ENCODE measurements around the gene NLK. TPM values are rescaled to one million over a fixed set of nuclear protein-coding genes. Genes with fewer than 3 reads are reported as not detected.
"Not testable (repeated sequence)": the region's sequence is repeated elsewhere in the genome, so short reads cannot be mapped to it uniquely, and the experiment has no call there.

The NLK gene
- total and polyA plus RNA-seq, 2 donors (not counting 1 experiment from before 2014, with no cell fraction given) = 14.4 to 16.1 TPM

- no peaks in the 10 kb centered on the region for H3K79me2 ChIP-seq (ENCODE audit: control insufficient read depth, insufficient read depth, low read length)
- no peak overlapping the region for H2AFZ ChIP-seq (ENCODE audit: low read length)
- H3K27me3 ChIP-seq (ENCODE audit: control insufficient read depth, insufficient read depth, low read length) = no peaks in the 10 kb centered on the region
- no peak for TF ChIP-seq EZH2 (IDR thresholded peaks at IDR 0.05; ENCODE audit: low read length, missing control alignments)
- TF ChIP-seq CTCF (conservative IDR thresholded peaks at IDR 0.05 in 1 of 2, IDR thresholded peaks at IDR 0.05 in 1 of 2; ENCODE audit: low read depth in 1 of 2, low read length in 2 of 2) = no peak
- no peak overlapping the region for H3K9ac ChIP-seq (ENCODE audit: insufficient read depth, low read length)
- no peak overlapping the region for H3K4me3 ChIP-seq (replicated peaks in 1 of 4; ENCODE audit: control extremely low read depth in 1 of 4, insufficient read depth in 1 of 4, low read depth in 3 of 4, low read length in 4 of 4)
- H3K4me2 ChIP-seq (ENCODE audit: extremely low read depth, insufficient read depth, low read length) = no peak overlapping the region
- peak; percentile 14 to 16 for DNase-seq (ENCODE audit: low read depth in 2 of 2)
- no peaks in the 10 kb centered on the region for H4K20me1 ChIP-seq (ENCODE audit: control insufficient read depth, extremely low read depth, insufficient read depth, low read length)
- no peak overlapping the region for H3K27ac ChIP-seq (ENCODE audit: insufficient read depth, low read length)
- H3K36me3 ChIP-seq (ENCODE audit: control insufficient read depth, insufficient read depth, low read length) = no peaks in the 10 kb centered on the region
- H3K4me1 ChIP-seq (ENCODE audit: control insufficient read depth, extremely low read depth, insufficient read depth, low read length) = peaks cover 2% of the 10 kb centered on the region
- no peaks in the 10 kb centered on the region for H3K9me3 ChIP-seq (ENCODE audit: control insufficient read depth, insufficient read depth, low read depth, low read length)
Measured at GRCh38 chr17:28147017-28147416, 104.5 kb downstream of the NLK start.

DNA sequence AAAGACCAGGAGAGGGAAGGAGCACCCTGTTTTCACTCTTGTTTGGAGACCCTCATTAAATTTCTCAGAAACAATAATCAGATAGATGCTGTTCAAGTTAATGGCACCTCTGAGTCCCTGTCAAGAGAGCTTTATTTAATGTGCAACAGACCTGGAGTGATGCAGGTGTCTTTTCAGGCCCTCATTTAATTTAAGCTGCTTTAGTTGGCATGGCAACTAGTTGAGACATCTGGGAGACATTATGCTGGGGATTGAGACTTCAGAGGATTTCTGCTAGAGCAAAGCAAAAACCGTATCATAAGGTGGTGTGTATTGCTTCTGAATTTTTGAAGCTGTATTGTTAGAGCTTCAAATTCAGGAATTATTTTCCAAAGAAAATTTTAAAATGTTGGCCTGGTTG lies 108.5 kb downstream of the NLK start:
- H3K4me1 ChIP-seq (ENCODE audit: control insufficient read depth, extremely low read depth, insufficient read depth, low read length) = peaks cover 2% of the 10 kb centered on the region
- no peak overlapping the region for H3K9ac ChIP-seq (ENCODE audit: insufficient read depth, low read length)
- no peak overlapping the region for H3K4me2 ChIP-seq (ENCODE audit: extremely low read depth, insufficient read depth, low read length)
- H3K9me3 ChIP-seq (ENCODE audit: control insufficient read depth, insufficient read depth, low read depth, low read length) = no peaks in the 10 kb centered on the region
- H3K27me3 ChIP-seq (ENCODE audit: control insufficient read depth, insufficient read depth, low read length) = no peaks in the 10 kb centered on the region
- TF ChIP-seq EZH2 (IDR thresholded peaks at IDR 0.05; ENCODE audit: low read length, missing control alignments) (no peak), CTCF (conservative IDR thresholded peaks at IDR 0.05 in 1 of 2, IDR thresholded peaks at IDR 0.05 in 1 of 2; ENCODE audit: low read depth in 1 of 2, low read length in 2 of 2) (no peak)
- no peak overlapping the region for H3K27ac ChIP-seq (ENCODE audit: insufficient read depth, low read length)
- no peaks in the 10 kb centered on the region for H3K36me3 ChIP-seq (ENCODE audit: control insufficient read depth, insufficient read depth, low read length)
- H4K20me1 ChIP-seq (ENCODE audit: control insufficient read depth, extremely low read depth, insufficient read depth, low read length) = no peaks in the 10 kb centered on the region
- no peaks in the 10 kb centered on the region for H3K79me2 ChIP-seq (ENCODE audit: control insufficient read depth, insufficient read depth, low read length)
- H2AFZ ChIP-seq (ENCODE audit: low read length) = no peak overlapping the region
- no peak overlapping the region for H3K4me3 ChIP-seq (replicated peaks in 1 of 4; ENCODE audit: control extremely low read depth in 1 of 4, insufficient read depth in 1 of 4, low read depth in 3 of 4, low read length in 4 of 4)
- no peak for DNase-seq (ENCODE audit: low read depth in 2 of 2)

DNA sequence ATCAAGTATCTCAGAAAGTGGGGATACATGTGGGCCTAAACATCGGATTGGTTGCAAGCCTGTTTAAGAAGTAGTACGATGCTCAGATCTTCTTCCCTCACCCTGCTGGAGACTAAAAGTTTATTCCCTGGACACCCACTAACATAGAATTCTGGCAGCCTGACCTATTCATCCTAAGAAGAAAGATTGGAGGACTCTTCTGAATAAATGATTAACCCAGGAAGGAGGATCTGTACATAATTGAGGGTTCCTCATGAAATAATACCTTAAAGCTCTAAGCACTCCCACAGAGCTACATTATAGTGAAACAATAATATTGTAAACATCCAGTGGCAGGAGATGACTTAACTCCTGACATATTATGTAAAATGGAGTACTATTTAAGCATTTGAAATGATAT lies 111.7 kb downstream of the NLK start:
- no peak overlapping the region for H3K27ac ChIP-seq (ENCODE audit: insufficient read depth, low read length)
- H2AFZ ChIP-seq (ENCODE audit: low read length) = no peak overlapping the region
- no peak overlapping the region for H3K4me3 ChIP-seq (replicated peaks in 1 of 4; ENCODE audit: control extremely low read depth in 1 of 4, insufficient read depth in 1 of 4, low read depth in 3 of 4, low read length in 4 of 4)
- no peak overlapping the region for H3K4me2 ChIP-seq (ENCODE audit: extremely low read depth, insufficient read depth, low read length)
- TF ChIP-seq EZH2 (IDR thresholded peaks at IDR 0.05; ENCODE audit: low read length, missing control alignments) = no peak
- TF ChIP-seq CTCF (conservative IDR thresholded peaks at IDR 0.05 in 1 of 2, IDR thresholded peaks at IDR 0.05 in 1 of 2; ENCODE audit: low read depth in 1 of 2, low read length in 2 of 2) = no peak
- H3K9me3 ChIP-seq (ENCODE audit: control insufficient read depth, insufficient read depth, low read depth, low read length) = no peaks in the 10 kb centered on the region
- no peaks in the 10 kb centered on the region for H3K27me3 ChIP-seq (ENCODE audit: control insufficient read depth, insufficient read depth, low read length)
- no peaks in the 10 kb centered on the region for H3K36me3 ChIP-seq (ENCODE audit: control insufficient read depth, insufficient read depth, low read length)
- no peak overlapping the region for H3K9ac ChIP-seq (ENCODE audit: insufficient read depth, low read length)
- DNase-seq (ENCODE audit: low read depth in 2 of 2) = no peak
- H4K20me1 ChIP-seq (ENCODE audit: control insufficient read depth, extremely low read depth, insufficient read depth, low read length) = no peaks in the 10 kb centered on the region
- H3K79me2 ChIP-seq (ENCODE audit: control insufficient read depth, insufficient read depth, low read length) = no peaks in the 10 kb centered on the region
- no peaks in the 10 kb centered on the region for H3K4me1 ChIP-seq (ENCODE audit: control insufficient read depth, extremely low read depth, insufficient read depth, low read length)

GRCh38 chr17:28155405-28155804 lies 112.9 kb downstream of the NLK start:
- not testable (repeated sequence) for H3K9me3 ChIP-seq (ENCODE audit: control insufficient read depth, insufficient read depth, low read depth, low read length); H3K4me1 ChIP-seq (ENCODE audit: control insufficient read depth, extremely low read depth, insufficient read depth, low read length); H3K4me3 ChIP-seq (replicated peaks in 1 of 4; ENCODE audit: control extremely low read depth in 1 of 4, insufficient read depth in 1 of 4, low read depth in 3 of 4, low read length in 4 of 4); H3K9ac ChIP-seq (ENCODE audit: insufficient read depth, low read length); DNase-seq (ENCODE audit: low read depth in 2 of 2); H3K4me2 ChIP-seq (ENCODE audit: extremely low read depth, insufficient read depth, low read length); H3K36me3 ChIP-seq (ENCODE audit: control insufficient read depth, insufficient read depth, low read length); H4K20me1 ChIP-seq (ENCODE audit: control insufficient read depth, extremely low read depth, insufficient read depth, low read length); H2AFZ ChIP-seq (ENCODE audit: low read length); H3K27me3 ChIP-seq (ENCODE audit: control insufficient read depth, insufficient read depth, low read length); H3K27ac ChIP-seq (ENCODE audit: insufficient read depth, low read length); H3K79me2 ChIP-seq (ENCODE audit: control insufficient read depth, insufficient read depth, low read length)

Data from fibroblast of lung (primary cell).